NCI-H2227 (cell line): ENCODE results near the gene CCK.

Source experiments
- DNase-seq: peaks from one replicate; lab custom pipeline; 2025; ENCODE audit not compliant: unreplicated experiment; lab: John Stamatoyannopoulos, UW

Gene CCK

GRCh38 chr3:42226470-42227425 lies 39.2 kb downstream of the CCK start:
- DNase-seq = no peak

GRCh38 chr3:42225486-42226363 lies 40.3 kb downstream of the CCK start:
- no peak for DNase-seq

GRCh38 chr3:42224658-42225421 lies 41.1 kb downstream of the CCK start:
- DNase-seq = no peak

- DNase-seq = no peak
These were observed 41.8 kb downstream of the CCK start for GRCh38 chr3:42224178-42224577.

GRCh38 chr3:42222942-42223693 lies 42.9 kb downstream of the CCK start:
- no peak for DNase-seq

GRCh38 chr3:42220436-42221121 lies 45.4 kb downstream of the CCK start:
- no peak for DNase-seq

- DNase-seq = no peak
These were observed 49.1 kb downstream of the CCK start for GRCh38 chr3:42216931-42217333.

GRCh38 chr3:42216302-42216701 lies 49.7 kb downstream of the CCK start:
- DNase-seq = no peak

- DNase-seq = no peak
These were observed 51.3 kb downstream of the CCK start for GRCh38 chr3:42214565-42215283.

GRCh38 chr3:42214064-42214463 lies 51.9 kb downstream of the CCK start:
- DNase-seq = no peak

GRCh38 chr3:42213417-42213816 lies 52.6 kb downstream of the CCK start:
- no peak for DNase-seq

GRCh38 chr3:42210726-42211125 lies 55.3 kb downstream of the CCK start:
- no peak for DNase-seq

GRCh38 chr3:42209917-42210316 lies 56.1 kb downstream of the CCK start:
- DNase-seq = no peak
